Naive thymus-derived CD8-positive, alpha-beta T cell (primary cell): ENCODE data around the gene SLC25A22. TPM values are rescaled to one million over a fixed set of nuclear protein-coding genes. Genes with fewer than 3 reads are reported as not detected.

Experiments
- ATAC-seq, 2 donors: fragments of 150-1000 bp; cut with Tn5 transposase in 1 of 2; sonication (Bioruptor Pico), chemical (Tn5 transposase) in 1 of 2; 1 replicate in 1 of 2; 2 replicates in 1 of 2; pipeline ENCODE4 v1.10.0; 2021; ENCODE audit warnings: mild to moderate bottlenecking in 2 of 2, moderate library complexity in 2 of 2
- POLR2A ChIA-PET: fragments of 350-600 bp; sonication (Branson Sonifier 250); formaldehyde crosslinking; loops from one replicate; lab custom pipeline; 2021; ENCODE audit warnings: antibody characterized with exemption; lab: Charles Lee
- DNase-seq, 10 donors: peaks; one replicate each; pipeline versions ENCODE4 v3.0.0 to v3.0.0-alpha.2; 2020 to 2022
- H3K27ac Mint-ChIP-seq, 10 donors: one replicate each; pipeline ENCODE4 v1.8.0; 2020 to 2022; ENCODE audit warnings: mild to moderate bottlenecking in 10 of 10, mixed read lengths in 10 of 10, moderate library complexity in 4 of 10, inconsistent platforms in 1 of 10
- H3K27me3 Mint-ChIP-seq, 5 donors: one replicate each; pipeline ENCODE4 v1.8.0; 2021 to 2022; ENCODE audit warnings: mixed read lengths in 5 of 5
- H3K36me3 Mint-ChIP-seq, 3 donors: one replicate each; pipeline ENCODE4 v1.8.0; 2020 to 2022; ENCODE audit warnings: mixed read lengths in 3 of 3, mild to moderate bottlenecking in 2 of 3, inconsistent platforms in 1 of 3
- H3K4me1 Mint-ChIP-seq, 4 donors: one replicate each; pipeline ENCODE4 v1.8.0; 2021 to 2022; ENCODE audit warnings: mixed read lengths in 4 of 4
- H3K4me3 Mint-ChIP-seq, 10 donors: one replicate each; pipeline ENCODE4 v1.8.0; 2020 to 2022; ENCODE audit warnings: mild to moderate bottlenecking in 10 of 10, mixed read lengths in 10 of 10, moderate library complexity in 6 of 10, inconsistent platforms in 1 of 10
- H3K9me3 Mint-ChIP-seq, 9 donors: one replicate each; pipeline ENCODE4 v1.8.0; 2020 to 2022; ENCODE audit warnings: mixed read lengths in 9 of 9, mild to moderate bottlenecking in 3 of 9, inconsistent platforms in 1 of 9, moderate library complexity in 1 of 9
- polyA plus RNA-seq, 3 donors: library from polyadenylated mRNA; unstranded; fragments of 300-500 nt; fragmentation: Illumina TruSeq; gene quantifications; one replicate each; pipeline ENCODE4 v1.2.3, GENCODE V29; 2021
- total RNA-seq, 8 experiments: library from RNA in 2 of 8; stranded (reverse) in 2 of 8; gene quantifications; one replicate each; pipeline ENCODE4 v1.2.3 and lab custom pipeline; 2021 to 2026

SLC25A22 gene
- total and polyA plus RNA-seq, 5 experiments from 2014 or later, result 6.4 to 19.2 (median 16.4) TPM

DNA sequence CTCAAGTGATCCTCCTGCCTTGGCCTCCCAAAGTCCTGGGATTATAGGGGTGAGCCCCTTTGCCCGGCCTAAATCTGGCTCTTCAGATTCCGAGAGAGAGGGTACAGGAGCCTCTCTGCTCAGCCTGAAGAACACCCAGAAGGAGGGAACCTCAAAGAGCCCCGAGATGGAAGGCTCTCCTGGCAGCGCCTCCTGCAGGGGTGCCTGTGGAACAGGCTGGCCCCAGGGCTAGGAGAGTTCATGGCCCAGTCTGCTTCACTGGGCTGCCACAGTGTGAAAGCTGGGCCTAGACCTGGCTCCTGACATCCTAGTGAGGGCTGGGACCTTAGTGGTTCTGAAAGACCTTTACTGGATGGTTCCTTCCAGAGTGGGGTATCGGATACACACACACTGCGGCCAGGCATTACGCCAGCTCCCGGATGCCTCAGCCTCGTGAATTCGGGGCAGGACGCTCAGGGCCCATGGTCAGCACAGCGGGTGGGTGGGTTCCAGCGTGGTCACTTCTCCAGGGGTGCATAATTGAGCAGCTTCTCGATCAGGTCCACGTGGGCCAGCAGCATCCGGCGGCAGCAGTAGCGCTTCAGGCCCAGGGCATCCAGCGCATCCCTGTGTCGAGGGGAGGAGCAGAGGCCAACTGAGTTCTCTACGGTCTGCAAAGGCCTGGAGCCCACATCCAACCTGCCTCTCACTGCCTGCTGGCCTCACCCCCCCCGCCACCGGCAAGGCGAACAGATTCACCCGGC is 42.0 kb upstream of the SLC25A22 start:
- Mint-ChIP-seq H3K9me3 (no peaks in the 10 kb centered on the region), H3K27me3 (no peaks in the 10 kb centered on the region), H3K27ac (peak overlapping the region in 2 of 10 donors; percentile 38 to 46), H3K36me3 (peaks cover 0 to 9% (median 0%) of the 10 kb centered on the region in 3 donors), H3K4me1 (peaks cover 11 to 41% (median 30%) of the 10 kb centered on the region in 4 donors), H3K4me3 (peak overlapping the region in 9 of 10 donors; percentile 48 to 91 (median 80))
- ATAC-seq, result no peak
- POLR2A ChIA-PET, result interaction anchor here (1.2 to 6.2 kb wide), 6 partner anchors 10 to 42 kb away, joined by 3 to 92 read pairs (median 7); partner anchors contain the start of genes CD151, CRACR2B and PNPLA2
- DNase-seq, result no peak

DNA sequence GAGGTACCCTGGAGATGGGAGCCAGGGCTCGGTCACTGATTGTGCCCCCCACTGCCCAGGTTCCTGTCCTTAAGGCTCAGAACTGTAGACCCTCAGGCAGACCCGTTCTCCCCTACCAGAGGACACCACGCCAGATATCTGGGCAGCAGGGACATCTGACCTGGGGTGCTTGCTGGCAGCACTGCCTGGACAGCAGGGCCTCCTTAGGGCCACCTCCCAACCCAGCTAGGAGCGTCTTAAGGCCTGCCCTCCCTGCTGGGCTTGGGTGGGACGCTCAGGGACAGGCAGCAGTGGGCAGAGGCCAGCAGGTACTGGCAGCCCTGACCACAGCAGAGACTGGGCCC is 41.2 kb upstream of the SLC25A22 start:
- POLR2A ChIA-PET, result interaction anchor here (6.1 to 12.0 kb wide), 3 partner anchors 9 to 19 kb away, joined by 51 to 127 read pairs (median 92); partner anchors contain the start of genes CD151, CRACR2B and PNPLA2
- H3K4me3 Mint-ChIP-seq, result no peak overlapping the region
- peak overlapping the region in 1 of 10 donors; percentile 4 for H3K27ac Mint-ChIP-seq

DNA sequence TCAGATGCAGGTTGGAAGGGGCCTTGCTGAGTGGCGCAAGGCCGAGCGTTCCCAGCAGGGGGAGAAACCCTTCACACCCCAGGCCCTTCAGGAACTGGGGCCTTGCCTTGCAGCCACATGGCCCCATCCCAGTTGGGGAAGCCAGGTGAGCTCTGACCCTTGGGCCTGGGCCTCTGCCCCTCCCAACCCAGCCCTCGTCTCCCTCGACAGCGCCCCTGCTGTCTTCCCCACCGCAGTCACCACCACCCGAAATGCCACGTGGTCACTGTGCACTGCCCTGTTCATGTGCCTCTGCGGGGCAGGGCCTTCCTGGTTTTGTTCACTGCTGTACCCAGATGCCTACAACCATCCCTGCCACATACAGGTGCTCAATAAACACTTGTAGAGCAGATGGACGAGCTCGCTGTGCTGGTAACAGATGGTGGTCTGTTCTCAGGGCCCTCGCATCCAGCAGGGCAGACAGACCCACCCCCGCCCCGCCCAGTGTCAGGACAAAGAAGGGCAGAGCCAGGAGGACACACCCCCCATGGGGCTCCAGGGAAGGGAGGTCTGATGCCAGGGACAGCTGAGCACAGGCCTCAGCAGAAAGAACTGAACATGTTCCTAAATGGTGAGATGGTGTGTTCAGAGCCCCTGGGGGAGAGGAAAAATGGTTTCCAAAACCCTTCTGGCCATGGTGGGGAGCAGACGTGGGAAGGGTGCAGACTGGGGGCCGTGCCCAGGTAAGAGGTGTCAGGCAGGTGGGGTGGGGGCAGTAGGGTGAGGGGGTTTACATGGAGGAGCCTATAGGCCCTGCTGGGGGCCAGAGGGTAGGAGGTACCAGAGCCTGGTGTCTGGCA is 40.6 kb upstream of the SLC25A22 start:
- ATAC-seq, result no peak
- H3K27ac Mint-ChIP-seq, result peak overlapping the region in 4 of 10 donors; percentile 31 to 54 (median 42)
- DNase-seq, result no peak
- H3K9me3 Mint-ChIP-seq, result no peaks in the 10 kb centered on the region
- peak overlapping the region in 1 of 10 donors; percentile 14 for H3K4me3 Mint-ChIP-seq
- H3K27me3 Mint-ChIP-seq, result no peaks in the 10 kb centered on the region
- peaks cover 9 to 41% (median 24%) of the 10 kb centered on the region in 4 donors for H3K4me1 Mint-ChIP-seq
- POLR2A ChIA-PET, result interaction anchor here (0.6 to 12.0 kb wide), 3 partner anchors 9 to 18 kb away, joined by 4 to 127 read pairs (median 4); partner anchors contain the start of gene PNPLA2
- peaks cover 0 to 9% (median 0%) of the 10 kb centered on the region in 3 donors for H3K36me3 Mint-ChIP-seq

More for the DNA sequence above, 41.2 kb upstream of the SLC25A22 start:
- ATAC-seq (no peak), DNase-seq (no peak)
- Mint-ChIP-seq H3K4me1 (peaks cover 8 to 41% (median 27%) of the 10 kb centered on the region in 4 donors), H3K36me3 (peaks cover 0 to 9% (median 0%) of the 10 kb centered on the region in 3 donors), H3K9me3 (no peaks in the 10 kb centered on the region), H3K27me3 (no peaks in the 10 kb centered on the region)

DNA sequence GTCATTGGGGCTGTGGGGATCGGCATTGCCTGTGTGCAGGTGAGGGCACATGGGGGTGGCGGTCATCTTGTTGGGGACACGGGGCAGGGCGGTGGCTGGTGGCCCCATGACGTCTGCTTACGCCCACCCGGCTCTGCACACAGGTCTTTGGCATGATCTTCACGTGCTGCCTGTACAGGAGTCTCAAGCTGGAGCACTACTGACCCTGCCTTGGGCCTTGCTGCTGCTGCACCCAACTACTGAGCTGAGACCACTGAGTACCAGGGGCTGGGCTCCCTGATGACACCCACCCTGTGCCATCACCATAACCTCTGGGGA is 39.9 kb upstream of the SLC25A22 start:
- POLR2A ChIA-PET, result interaction anchor here (0.6 to 12.0 kb wide), 4 partner anchors 10 to 19 kb away, joined by 4 to 127 read pairs (median 4); partner anchors contain the start of gene PNPLA2
- peaks cover 7 to 38% (median 20%) of the 10 kb centered on the region in 4 donors for H3K4me1 Mint-ChIP-seq
- peak overlapping the region in 1 of 10 donors; percentile 38 for H3K4me3 Mint-ChIP-seq

DNA sequence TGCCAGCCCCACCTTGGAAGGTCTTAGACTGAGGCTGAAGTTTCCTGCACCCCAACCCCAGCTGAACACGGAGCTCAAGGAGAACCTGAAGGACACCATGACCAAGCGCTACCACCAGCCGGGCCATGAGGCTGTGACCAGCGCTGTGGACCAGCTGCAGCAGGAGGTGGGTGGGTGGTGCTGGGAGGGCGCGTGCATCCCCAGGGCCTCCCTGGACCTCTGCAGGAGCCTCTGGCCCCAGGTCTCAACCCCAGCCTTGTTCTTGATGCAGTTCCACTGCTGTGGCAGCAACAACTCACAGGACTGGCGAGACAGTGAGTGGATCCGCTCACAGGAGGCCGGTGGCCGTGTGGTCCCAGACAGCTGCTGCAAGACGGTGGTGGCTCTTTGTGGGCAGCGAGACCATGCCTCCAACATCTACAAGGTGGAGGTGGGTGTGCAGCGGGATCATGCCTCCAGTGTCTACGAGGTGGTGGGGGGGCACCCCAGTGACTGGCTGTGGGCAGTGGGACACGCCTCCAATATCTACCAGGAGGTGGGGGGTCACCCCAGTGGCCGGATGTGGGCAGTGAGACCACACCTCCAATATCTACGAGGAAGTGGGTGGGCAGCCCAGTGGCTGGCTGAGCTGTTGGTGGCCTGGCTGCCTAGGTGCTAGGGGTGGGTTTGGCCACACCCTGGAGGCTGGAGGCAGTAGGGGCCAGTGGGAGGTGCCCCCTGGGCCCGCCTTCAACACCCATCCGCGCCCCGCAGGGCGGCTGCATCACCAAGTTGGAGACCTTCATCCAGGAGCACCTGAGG is 39.3 kb upstream of the SLC25A22 start:
- H3K4me1 Mint-ChIP-seq, result peaks cover 7 to 38% (median 21%) of the 10 kb centered on the region in 4 donors
- H3K27ac Mint-ChIP-seq, result no peak overlapping the region
- peaks cover 0 to 9% (median 0%) of the 10 kb centered on the region in 3 donors for H3K36me3 Mint-ChIP-seq
- H3K27me3 Mint-ChIP-seq, result no peaks in the 10 kb centered on the region
- no peaks in the 10 kb centered on the region for H3K9me3 Mint-ChIP-seq
- POLR2A ChIA-PET, result interaction anchor here (1.0 to 12.0 kb wide), 4 partner anchors 7 to 17 kb away, joined by 4 to 127 read pairs (median 4); partner anchors contain the start of gene PNPLA2
- H3K4me3 Mint-ChIP-seq, result no peak overlapping the region
- no peak for ATAC-seq
- DNase-seq, result no peak

More for the DNA sequence above, 39.9 kb upstream of the SLC25A22 start:
- H3K27me3 Mint-ChIP-seq, result no peaks in the 10 kb centered on the region
- ATAC-seq (no peak), DNase-seq (no peak)
- peaks cover 0 to 9% (median 0%) of the 10 kb centered on the region in 3 donors for H3K36me3 Mint-ChIP-seq
- H3K9me3 Mint-ChIP-seq, result no peaks in the 10 kb centered on the region
- no peak overlapping the region for H3K27ac Mint-ChIP-seq

DNA sequence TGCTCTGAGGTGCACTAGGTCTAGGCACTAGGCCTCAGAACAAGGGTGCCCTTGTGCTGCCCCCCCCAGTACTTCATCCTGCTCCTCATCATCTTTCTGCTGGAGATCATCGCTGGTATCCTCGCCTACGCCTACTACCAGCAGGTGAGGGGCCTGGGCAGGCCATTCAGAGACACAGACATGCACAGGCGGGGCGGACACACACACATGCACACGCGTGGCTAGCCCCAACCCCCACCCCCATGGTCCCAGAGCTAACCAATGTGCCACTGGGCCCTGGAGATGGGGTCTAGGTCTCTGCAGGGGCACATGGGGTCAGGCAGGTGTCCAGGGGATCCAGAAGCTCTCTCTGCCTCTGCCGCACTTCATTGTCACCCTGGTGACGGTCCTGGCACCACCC is 38.6 kb upstream of the SLC25A22 start:
- POLR2A ChIA-PET, result interaction anchor here (1.2 to 12.0 kb wide), 3 partner anchors 8 to 16 kb away, joined by 4 to 127 read pairs (median 5); partner anchors contain the start of gene PNPLA2
- Mint-ChIP-seq H3K9me3 (no peaks in the 10 kb centered on the region), H3K27ac (no peak overlapping the region), H3K4me3 (no peak overlapping the region), H3K36me3 (peaks cover 0 to 9% (median 0%) of the 10 kb centered on the region in 3 donors), H3K4me1 (peaks cover 7 to 36% (median 25%) of the 10 kb centered on the region in 4 donors), H3K27me3 (no peaks in the 10 kb centered on the region)
- no peak for ATAC-seq
- DNase-seq, result no peak

DNA sequence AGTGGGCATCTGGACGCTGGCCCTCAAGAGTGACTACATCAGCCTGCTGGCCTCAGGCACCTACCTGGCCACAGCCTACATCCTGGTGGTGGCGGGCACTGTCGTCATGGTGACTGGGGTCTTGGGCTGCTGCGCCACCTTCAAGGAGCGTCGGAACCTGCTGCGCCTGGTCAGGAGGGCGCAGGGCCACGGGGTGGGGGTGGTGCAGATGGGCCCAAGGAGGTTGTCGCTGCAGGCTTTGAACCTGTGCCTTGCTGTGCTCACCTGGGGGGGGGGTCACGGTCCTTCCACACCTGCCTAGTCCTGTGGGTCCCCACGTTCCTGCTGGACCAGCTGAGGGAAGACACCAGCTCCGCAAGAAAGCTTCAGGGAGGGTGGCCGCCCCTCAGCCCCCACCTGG is 38.2 kb upstream of the SLC25A22 start:
- Mint-ChIP-seq H3K36me3 (peaks cover 0 to 9% (median 0%) of the 10 kb centered on the region in 3 donors), H3K27ac (no peak overlapping the region), H3K9me3 (no peaks in the 10 kb centered on the region), H3K4me3 (no peak overlapping the region), H3K27me3 (no peaks in the 10 kb centered on the region), H3K4me1 (peaks cover 7 to 36% (median 26%) of the 10 kb centered on the region in 4 donors)
- no peak for ATAC-seq
- no peak for DNase-seq
- POLR2A ChIA-PET, result interaction anchor here (1.2 to 12.0 kb wide), 2 partner anchors 9 to 16 kb away, joined by 4 to 127 read pairs; partner anchors contain the start of gene PNPLA2

DNA sequence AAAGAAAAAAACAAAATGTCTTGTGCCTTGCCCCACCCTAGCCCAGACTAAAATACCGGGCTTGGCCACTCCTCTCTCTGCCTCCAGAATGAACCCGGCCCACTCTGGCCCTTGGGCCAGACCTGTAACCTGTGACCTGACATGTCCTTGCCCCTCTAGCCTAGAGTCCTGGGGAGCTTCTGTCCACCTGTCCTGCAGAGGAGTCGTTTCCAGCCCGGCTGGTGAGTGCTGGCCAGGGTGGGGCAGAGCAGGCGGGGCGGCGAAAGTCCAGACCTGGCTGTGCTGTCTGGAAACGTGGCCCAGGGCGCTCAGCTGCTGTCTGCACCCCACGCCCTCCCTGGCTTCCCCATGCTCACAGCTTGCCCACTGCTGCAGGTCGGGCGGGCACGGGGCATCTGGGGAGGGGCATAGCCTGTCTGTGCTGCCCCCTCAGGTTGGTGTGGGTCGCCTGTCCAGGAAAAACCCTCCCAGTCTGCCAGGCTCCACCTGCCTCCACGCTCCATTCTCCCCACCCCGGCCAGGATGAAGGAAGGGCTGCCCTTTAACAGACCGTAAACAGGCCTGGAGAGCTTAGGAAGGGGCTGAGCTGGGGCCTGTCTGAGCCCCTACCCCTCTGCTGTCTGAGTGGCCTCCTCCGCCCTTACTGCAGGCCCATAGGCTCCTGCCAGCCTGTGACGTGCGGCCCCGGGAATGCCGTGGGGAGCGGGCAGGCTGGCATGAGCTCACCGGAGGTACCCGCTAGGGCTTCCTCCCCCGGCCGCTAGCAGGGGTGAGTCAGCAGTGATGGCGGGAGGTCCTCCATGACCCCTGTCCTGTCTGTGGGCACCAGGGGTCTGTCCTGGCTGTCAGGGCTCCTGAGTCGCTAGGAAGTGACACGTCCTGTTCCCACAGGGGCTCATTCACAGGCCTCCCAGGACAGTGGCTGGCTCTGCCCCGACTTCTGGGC is 36.6 kb upstream of the SLC25A22 start:
- no peak for ATAC-seq
- H3K27me3 Mint-ChIP-seq, result peaks cover 0 to 5% (median 0%) of the 10 kb centered on the region in 5 donors
- H3K9me3 Mint-ChIP-seq, result no peaks in the 10 kb centered on the region
- H3K36me3 Mint-ChIP-seq, result peaks cover 0 to 4% (median 0%) of the 10 kb centered on the region in 3 donors
- POLR2A ChIA-PET, result interaction anchor here (0.5 to 12.0 kb wide), 9 partner anchors 8 to 56 kb away, joined by 3 to 127 read pairs (median 5); partner anchors contain the start of genes PNPLA2, POLR2L and TSPAN4
- H3K4me1 Mint-ChIP-seq, result peaks cover 2 to 27% (median 25%) of the 10 kb centered on the region in 4 donors
- no peak for DNase-seq
- H3K4me3 Mint-ChIP-seq, result peak overlapping the region; percentile 25 to 76 (median 70)
- peak overlapping the region in 1 of 10 donors; percentile 25 for H3K27ac Mint-ChIP-seq

DNA sequence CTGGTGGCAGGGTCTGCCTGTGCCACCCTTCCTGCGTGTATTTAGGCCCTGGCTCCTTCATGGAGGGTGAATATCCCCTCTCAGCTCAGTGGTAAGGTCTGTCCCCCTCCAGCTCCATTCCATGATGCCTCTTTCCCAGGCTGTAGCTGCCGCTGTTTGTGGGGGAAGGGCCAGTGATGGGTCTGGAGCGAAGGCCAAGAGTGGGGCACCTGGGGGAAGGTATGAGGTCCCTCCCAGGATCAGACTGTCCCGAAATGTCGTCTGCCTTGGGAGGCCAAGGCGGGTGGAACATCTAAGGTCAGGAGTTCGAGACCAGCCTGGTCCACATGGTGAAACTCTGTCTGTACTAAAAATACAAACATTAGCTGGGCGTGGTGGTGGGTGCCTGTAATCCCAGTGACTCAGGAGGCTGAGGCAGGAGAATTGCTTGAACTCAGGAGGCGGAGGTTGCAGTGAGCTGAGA is 35.8 kb upstream of the SLC25A22 start:
- peaks cover 0 to 1% (median 0%) of the 10 kb centered on the region in 3 donors for H3K36me3 Mint-ChIP-seq
- peaks cover 5 to 35% (median 30%) of the 10 kb centered on the region in 4 donors for H3K4me1 Mint-ChIP-seq
- peak overlapping the region; percentile 56 to 76 (median 70) for H3K4me3 Mint-ChIP-seq
- POLR2A ChIA-PET, result interaction anchor here (0.8 to 12.0 kb wide), 6 partner anchors 9 to 29 kb away, joined by 3 to 127 read pairs (median 5); partner anchors contain the start of genes PNPLA2, POLR2L and TSPAN4
- DNase-seq (no peak), ATAC-seq (no peak)
- no peaks in the 10 kb centered on the region for H3K9me3 Mint-ChIP-seq
- H3K27ac Mint-ChIP-seq, result peak overlapping the region in 2 of 10 donors; percentile 21 to 25
- peaks cover 0 to 12% (median 5%) of the 10 kb centered on the region in 5 donors for H3K27me3 Mint-ChIP-seq

DNA sequence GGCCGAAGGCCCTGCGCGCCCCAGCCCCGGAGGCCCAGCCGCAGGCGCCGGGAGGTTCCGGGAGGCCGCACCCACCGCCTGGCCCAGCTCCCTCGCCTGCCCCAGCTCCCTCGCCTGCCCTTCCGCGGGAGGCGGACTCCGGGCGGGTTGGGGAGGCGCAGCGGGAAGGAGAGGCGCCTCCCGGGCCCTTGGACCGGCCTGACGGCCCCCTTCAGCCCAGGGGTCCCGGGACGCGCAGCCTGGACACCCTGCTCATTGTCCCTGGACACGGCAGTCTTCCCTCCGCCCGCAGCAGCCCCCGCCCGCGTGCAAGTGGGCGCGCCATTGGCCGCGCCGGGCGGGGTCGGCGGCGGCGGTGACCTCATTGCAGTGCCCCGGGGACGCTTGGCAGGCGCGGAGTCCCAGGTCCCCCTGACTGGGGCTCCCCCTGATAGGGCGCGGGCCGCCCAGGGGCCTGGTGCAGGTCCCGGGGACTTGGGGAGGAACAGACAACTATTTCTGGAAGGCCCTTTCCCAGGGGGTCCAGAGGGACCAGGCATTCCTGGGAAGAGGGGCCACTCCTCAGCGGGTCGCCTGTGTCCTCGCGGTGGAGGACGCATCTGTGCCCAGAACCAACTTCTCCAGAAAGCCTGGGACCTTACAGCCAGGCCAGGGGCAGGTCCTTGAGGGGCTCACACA is 35.2 kb upstream of the SLC25A22 start:
- peak overlapping the region; percentile 29 to 76 (median 64) for H3K4me3 Mint-ChIP-seq
- POLR2A ChIA-PET, result interaction anchor here (0.6 to 12.0 kb wide), 7 partner anchors 9 to 254 kb away, joined by 3 to 127 read pairs (median 5); partner anchors contain the start of genes CEND1, PNPLA2, POLR2L and TSPAN4
- H3K36me3 Mint-ChIP-seq, result no peaks in the 10 kb centered on the region
- peaks cover 0 to 19% (median 6%) of the 10 kb centered on the region in 5 donors for H3K27me3 Mint-ChIP-seq
- no peaks in the 10 kb centered on the region for H3K9me3 Mint-ChIP-seq
- H3K27ac Mint-ChIP-seq, result no peak overlapping the region
- peak; percentile 40 to 50 for ATAC-seq
- peaks cover 5 to 41% (median 34%) of the 10 kb centered on the region in 4 donors for H3K4me1 Mint-ChIP-seq
- DNase-seq, result peak in 1 of 10 donors; percentile 43
